GM18508 (cell line): ENCODE results near the gene RAB11FIP4.
A peak's percentile ranks its signal among the peaks of the same experiment; 100 is the strongest.

Source experiments
- ATAC-seq: cut with Tn5 transposase; IDR thresholded peaks from one replicate; pipeline ENCODE4 v1.9.1; 2021; ENCODE audit warnings: moderate number of reproducible peaks; ENCODE audit not compliant: insufficient read depth, unreplicated experiment

RAB11FIP4 gene

GRCh38 chr17:31534223-31534888 lies 142.9 kb downstream of the RAB11FIP4 start:
- no peak for ATAC-seq

- ATAC-seq, result peak; percentile 69
These were observed 144.1 kb downstream of the RAB11FIP4 start for GRCh38 chr17:31535581-31535981.

- no peak for ATAC-seq
These were observed 145.0 kb downstream of the RAB11FIP4 start for GRCh38 chr17:31536451-31536850.

- no peak for ATAC-seq
These were observed 146.1 kb downstream of the RAB11FIP4 start for GRCh38 chr17:31537565-31538011.

GRCh38 chr17:31538080-31538762 lies 146.7 kb downstream of the RAB11FIP4 start:
- no peak for ATAC-seq

DNA sequence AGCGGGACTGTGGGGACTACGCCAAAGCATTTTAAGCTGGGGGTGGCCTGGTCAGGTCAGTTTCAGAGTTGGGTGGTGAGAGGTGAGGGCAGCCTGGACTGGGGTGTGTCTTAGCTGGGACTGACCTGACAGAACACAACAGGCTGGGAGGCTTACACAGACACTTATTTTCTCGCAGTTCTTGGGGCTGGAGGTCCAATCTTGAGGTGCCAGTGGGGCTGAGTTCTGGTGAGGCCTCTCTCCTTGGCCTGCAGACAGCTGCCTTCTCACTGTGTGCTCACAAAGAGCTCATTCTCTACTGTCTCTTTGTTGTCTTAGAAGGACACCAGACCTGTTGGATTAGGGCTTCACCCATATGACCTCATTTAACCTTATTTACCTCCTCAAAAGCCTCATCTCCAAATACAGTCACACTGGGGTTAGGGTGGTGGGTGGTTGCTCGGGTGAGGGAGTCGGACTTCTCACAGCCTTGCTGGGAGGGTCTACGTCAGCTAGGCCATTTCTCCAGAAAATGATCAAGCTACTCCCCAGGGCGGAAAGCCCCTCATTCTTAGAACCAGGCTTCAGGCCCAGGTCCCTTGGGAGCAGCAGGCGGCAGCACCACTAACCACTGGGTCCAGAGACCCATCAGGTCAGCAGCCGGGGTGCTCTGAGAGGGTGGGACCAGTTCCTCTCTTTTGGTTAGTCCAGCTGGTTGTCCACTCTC lies 149.3 kb downstream of the RAB11FIP4 start:
- no peak for ATAC-seq

DNA sequence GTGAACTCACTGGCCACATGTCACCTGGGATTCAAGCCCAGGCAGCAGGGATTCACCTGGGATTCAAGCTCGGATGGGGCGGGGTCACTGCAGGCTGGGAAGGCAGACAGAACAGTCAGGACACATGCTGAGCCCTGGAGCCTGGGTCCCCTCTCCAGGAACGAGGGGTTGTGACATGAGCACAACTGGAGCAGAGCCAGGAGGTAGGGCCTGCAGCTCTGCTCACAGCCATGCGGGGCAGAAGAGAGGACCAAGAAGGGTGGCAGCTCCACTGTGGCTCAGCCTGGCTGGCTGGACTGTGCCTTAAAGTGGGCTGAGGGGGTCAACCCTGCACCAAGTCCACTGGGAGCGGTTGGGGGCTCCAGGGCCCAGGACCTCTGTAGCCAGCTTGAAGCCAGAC lies 150.1 kb downstream of the RAB11FIP4 start:
- ATAC-seq, result no peak

DNA sequence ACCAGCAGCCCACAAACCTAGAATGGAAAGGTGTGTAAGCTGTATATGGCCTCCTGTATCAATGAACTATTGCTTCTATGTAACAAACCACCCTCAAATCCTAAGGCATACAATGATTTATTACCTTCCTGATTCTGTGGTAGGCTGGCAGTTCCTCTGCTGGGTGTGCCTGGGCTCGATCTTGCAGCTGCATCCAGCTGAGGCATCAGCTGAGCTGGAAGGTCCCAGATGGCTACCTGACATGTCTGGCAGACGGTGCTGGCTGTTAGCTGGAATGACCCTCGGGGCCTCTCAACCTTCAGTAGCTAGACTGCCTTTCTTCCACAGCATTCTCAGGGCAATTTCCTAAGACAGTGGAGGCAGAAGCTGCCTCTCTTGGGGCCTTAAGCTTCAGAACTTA lies 152.7 kb downstream of the RAB11FIP4 start:
- no peak for ATAC-seq

GRCh38 chr17:31546650-31547049 lies 155.2 kb downstream of the RAB11FIP4 start:
- ATAC-seq, result no peak

GRCh38 chr17:31548709-31549108 lies 157.2 kb downstream of the RAB11FIP4 start:
- ATAC-seq, result no peak

- no peak for ATAC-seq
These were observed 157.6 kb downstream of the RAB11FIP4 start for GRCh38 chr17:31549121-31549524.

- ATAC-seq, result peak; percentile 42
These were observed 158.3 kb downstream of the RAB11FIP4 start for GRCh38 chr17:31549525-31550388.

DNA sequence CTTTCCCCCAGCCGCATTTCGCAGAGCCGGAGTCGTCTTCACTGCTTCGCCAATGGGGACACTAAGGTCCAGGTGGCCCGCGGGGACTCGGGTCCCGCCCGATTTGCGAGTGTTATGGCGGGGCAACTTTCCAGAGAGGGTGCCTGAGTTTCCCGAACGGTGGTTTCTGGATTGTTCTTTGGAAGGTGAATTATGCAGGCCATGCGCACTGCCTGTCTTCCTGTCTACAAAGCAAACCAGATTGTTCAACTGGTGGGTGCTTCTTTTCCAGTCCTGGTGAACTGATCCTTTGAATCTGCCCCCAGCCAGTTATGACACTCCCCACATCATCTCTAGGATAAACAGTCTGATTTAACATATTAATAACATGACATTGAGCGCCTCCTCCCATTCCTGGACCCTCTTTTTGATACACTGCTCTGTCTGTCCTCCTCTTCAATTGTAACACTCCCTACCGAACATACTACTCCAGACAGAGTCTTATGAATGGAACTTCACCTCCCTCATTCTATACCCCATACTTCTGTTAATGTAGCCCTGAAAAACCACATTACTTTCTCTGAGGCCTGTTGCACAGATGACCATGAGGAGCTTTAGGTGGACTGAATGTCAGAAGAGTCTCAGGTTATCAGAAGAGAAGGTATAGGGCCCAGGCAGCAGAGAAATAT lies 159.0 kb downstream of the RAB11FIP4 start:
- ATAC-seq, result no peak

- ATAC-seq, result no peak
These were observed 161.1 kb downstream of the RAB11FIP4 start for GRCh38 chr17:31552568-31552967.

GRCh38 chr17:31553506-31553905 lies 162.0 kb downstream of the RAB11FIP4 start:
- no peak for ATAC-seq

DNA sequence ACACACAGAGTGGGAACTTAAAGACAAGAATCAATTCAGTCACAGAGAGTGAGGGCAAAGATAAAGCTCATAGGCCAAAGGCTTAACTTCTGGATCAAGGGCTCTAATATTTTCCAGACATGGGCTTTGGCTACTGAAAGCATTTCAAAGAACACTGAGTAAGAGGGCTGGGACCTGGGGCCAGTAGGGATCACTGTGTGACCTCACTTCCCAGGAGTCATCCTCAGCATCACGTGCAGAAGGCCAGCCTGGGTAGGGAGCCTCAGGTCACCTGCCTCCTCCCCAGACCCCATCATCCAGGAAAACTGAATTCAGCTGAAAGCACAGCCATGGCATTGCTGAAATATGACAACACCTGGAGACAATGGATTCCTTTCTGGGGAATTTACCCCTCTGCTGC lies 163.5 kb downstream of the RAB11FIP4 start:
- no peak for ATAC-seq

GRCh38 chr17:31556969-31557645 lies 165.6 kb downstream of the RAB11FIP4 start:
- ATAC-seq, result no peak

GRCh38 chr17:31558748-31559583 lies 167.5 kb downstream of the RAB11FIP4 start:
- no peak for ATAC-seq
